ENCODE data around the gene TBC1D24.

The TBC1D24 gene

DNA sequence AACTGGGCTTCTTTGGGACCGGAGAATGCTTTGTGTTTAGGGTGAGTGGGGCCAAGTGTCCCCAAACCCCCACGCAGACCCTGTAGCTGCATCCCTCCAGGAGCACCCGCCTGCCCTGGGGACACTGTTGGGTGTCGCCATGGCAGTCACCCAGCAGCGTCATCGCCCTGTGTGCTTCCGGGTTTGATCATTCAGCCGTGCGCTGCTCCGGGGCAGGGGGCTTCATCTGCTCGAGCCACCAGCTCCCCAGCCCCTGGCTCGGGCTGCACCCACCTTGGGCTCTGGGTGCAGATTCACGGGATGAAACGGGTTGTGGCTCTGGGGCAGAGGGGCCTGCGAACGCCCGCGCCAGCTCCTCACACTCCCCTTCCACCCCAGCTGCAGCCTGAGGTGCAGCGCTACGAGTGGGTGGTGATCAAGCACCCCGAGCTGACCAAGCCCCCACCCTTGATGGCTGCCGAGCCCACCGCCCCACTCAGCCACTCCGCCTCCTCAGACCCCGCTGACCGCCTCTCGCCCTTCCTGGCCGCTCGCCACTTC is 25.0 kb downstream of the TBC1D24 start:
- DNase-seq (ENCODE audit: low spot score): no peak
- TF ChIP-seq, protein P1, sequence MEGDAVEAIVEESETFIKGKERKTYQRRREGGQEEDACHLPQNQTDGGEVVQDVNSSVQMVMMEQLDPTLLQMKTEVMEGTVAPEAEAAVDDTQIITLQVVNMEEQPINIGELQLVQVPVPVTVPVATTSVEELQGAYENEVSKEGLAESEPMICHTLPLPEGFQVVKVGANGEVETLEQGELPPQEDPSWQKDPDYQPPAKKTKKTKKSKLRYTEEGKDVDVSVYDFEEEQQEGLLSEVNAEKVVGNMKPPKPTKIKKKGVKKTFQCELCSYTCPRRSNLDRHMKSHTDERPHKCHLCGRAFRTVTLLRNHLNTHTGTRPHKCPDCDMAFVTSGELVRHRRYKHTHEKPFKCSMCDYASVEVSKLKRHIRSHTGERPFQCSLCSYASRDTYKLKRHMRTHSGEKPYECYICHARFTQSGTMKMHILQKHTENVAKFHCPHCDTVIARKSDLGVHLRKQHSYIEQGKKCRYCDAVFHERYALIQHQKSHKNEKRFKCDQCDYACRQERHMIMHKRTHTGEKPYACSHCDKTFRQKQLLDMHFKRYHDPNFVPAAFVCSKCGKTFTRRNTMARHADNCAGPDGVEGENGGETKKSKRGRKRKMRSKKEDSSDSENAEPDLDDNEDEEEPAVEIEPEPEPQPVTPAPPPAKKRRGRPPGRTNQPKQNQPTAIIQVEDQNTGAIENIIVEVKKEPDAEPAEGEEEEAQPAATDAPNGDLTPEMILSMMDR (IDR thresholded peaks at IDR 0.05; ENCODE audit: borderline replicate concordance, control extremely low read depth, extremely low read depth, insufficient read depth, missing control alignments): no peak
- in situ Hi-C loops (cut with MboI; ENCODE audit: low sequenced_read_pairs, unreplicated experiment): loop anchor here (25.0 kb wide), 1 partner anchor 488 kb away; the partner anchor contains the start of genes NPW and ZNF598

- no peak for DNase-seq (ENCODE audit: low spot score)
- TF ChIP-seq, protein P1 (IDR thresholded peaks at IDR 0.05; ENCODE audit: borderline replicate concordance, control extremely low read depth, extremely low read depth, insufficient read depth, missing control alignments): no peak
- in situ Hi-C loops (cut with MboI; ENCODE audit: low sequenced_read_pairs, unreplicated experiment): no loop called here
These were observed 25.5 kb downstream of the TBC1D24 start for GRCh38 chr16:2500430-2500917.

- DNase-seq (ENCODE audit: low spot score): peak; percentile 92
- in situ Hi-C loops (cut with MboI; ENCODE audit: low sequenced_read_pairs, unreplicated experiment): no loop called here
These were observed 26.2 kb downstream of the TBC1D24 start for GRCh38 chr16:2500918-2501750.

DNA sequence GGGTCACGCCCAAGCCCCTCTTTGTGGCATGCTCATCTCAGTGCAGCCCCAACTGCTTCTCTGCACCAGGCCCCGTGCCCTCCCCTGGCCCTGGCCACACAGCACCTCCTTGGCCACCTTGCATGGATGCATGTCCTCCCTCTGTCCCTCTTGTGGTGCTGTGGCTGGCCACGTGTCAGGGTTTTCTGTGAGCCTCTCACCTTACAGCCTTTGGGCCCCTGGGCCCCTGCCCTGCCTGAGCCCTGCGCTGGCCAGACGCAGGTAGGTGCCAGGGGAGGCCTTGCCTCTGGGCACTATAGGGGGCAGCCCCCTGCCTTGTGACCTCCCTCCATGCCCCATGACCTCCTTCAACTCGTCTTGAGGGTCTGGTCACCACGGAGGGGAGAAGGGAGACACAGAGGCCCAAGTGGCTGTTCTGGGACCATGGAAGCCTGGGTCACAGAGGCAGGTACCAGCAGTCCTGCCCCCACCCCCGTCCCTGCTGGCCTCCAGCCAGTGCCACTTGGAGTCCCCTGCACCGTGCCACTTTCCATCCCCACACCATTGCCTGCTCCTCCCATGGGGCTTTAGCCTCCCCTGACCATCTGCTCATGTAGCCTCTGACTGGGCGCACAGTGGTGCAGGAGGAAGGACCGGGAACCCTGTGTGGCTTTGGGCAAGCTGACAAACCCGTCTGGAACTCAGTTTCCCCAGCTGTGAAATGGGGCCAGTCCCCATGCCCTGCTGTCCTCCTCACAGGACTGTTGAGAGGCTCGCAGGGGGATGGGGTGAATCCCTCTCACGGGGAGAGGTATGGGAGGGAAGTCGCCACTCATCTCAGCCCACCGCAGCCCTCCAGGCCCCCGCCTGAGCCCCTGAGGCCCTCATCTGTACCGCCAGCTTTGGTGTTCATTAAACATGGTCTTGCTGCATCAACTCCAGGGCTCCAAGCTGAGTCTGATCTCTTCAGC is 27.3 kb downstream of the TBC1D24 start:
- TF ChIP-seq, protein P1 (IDR thresholded peaks at IDR 0.05; ENCODE audit: borderline replicate concordance, control extremely low read depth, extremely low read depth, insufficient read depth, missing control alignments): no peak
- in situ Hi-C loops (cut with MboI; ENCODE audit: low sequenced_read_pairs, unreplicated experiment): no loop called here
- DNase-seq (ENCODE audit: low spot score): no peak

More at GRCh38 chr16:2500918-2501750, 26.2 kb downstream of the TBC1D24 start:
- TF ChIP-seq, protein P1 (IDR thresholded peaks at IDR 0.05; ENCODE audit: borderline replicate concordance, control extremely low read depth, extremely low read depth, insufficient read depth, missing control alignments): peak; percentile 99

- TF ChIP-seq, protein P1 (IDR thresholded peaks at IDR 0.05; ENCODE audit: borderline replicate concordance, control extremely low read depth, extremely low read depth, insufficient read depth, missing control alignments): no peak
- in situ Hi-C loops (cut with MboI; ENCODE audit: low sequenced_read_pairs, unreplicated experiment): no loop called here
- DNase-seq (ENCODE audit: low spot score): no peak
These were observed 30.8 kb downstream of the TBC1D24 start for GRCh38 chr16:2505695-2506094.

Data from GM13976 (cell line).